Cardiac septum (tissue), 1 donor: ENCODE data around the gene SPINK13. TPM values are rescaled to one million over a fixed set of nuclear protein-coding genes. Genes with fewer than 3 reads are reported as not detected.
"Not testable (repeated sequence)": the region's sequence is repeated elsewhere in the genome, so short reads cannot be mapped to it uniquely, and the experiment has no call there.

ENCODE experiments used
- DNase-seq: peaks from one replicate; pipeline ENCODE4 v3.0.0-alpha.2; 2020; ENCODE audit warnings: low spot score
- intact Hi-C: fragments of 100-400 bp; cut with DNase I; formaldehyde crosslinking; loops from one replicate; pipeline ENCODE4 v1.14.0; 2022
- long read RNA-seq: library from polyadenylated mRNA; unstranded; transcript quantifications from one replicate; pipeline ENCODE4 v2.0.0, GENCODE V29; 2021
- total RNA-seq: library from RNA; stranded (reverse); fragmentation: NEBNext Ultra II Directional; extraction: Animal tissue kit (Norgen Biotek cat#: 25700); gene quantifications from one replicate; pipeline ENCODE4 v1.2.1, GENCODE V29; 2021
- donor health status: DM: no; HTN: no; CAD: no.

The SPINK13 gene, protein sequence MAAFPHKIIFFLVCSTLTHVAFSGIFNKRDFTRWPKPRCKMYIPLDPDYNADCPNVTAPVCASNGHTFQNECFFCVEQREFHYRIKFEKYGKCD
- not detected for total RNA-seq
- long read RNA-seq = 0 reads

DNA sequence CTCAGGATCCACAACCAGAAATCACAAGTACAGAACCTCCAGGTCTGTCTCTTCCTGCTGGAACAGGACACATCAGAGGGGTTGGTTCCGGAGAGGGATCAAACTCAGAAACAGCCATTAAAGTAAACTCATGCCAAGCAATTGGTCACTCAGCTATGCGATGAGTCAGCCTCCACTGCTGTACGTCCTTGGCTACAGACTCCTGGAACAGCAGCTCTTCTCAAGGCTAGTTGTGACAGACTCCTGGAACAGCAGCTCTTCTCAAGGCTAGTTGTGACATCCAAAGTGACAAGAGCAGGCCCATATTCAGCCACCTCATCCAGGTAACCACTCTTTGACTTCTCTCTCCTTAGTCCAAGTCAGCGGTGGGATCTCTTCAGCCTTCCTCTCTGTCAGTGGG, at the start of gene SPINK13:
SPINK13 (plus strand) TSS at position 229 of the 400 bp plus-strand sequence. CDS start 1,279 bp downstream, outside the sequence.
- intact Hi-C loops = no loop called here
- no peak for DNase-seq

GRCh38 chr5:148221508-148221907, 47.1 kb upstream of the SPINK13 start:
- intact Hi-C loops = no loop called here
- no peak for DNase-seq

DNA sequence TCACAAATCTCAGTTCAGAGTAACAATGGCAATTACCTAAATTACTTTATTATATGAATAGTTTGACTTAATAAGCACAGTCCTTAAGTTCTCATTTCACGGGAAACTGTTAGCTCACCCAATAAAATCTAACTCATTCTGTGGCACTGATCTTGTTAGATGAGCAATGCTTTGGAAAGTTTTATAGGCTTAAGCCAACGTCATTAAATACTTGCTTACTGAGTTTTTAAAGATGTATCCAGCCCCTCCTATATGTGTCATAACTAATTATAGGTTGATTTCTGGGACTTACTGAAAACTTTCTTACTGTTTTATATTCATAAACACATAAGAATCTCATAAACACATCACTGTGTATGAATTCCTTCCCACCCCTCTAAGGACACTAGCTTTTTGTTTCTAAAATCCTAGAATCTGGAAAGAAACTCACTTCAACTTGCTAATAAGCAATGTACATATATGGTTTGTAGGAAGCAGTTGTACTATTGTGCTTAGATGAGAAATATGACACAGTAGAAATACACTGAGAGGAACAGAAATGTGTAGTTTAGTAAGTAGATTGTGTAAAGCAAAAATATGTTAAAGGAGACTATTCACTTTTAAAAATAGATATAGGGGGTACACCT, 44.4 kb upstream of the SPINK13 start:
- DNase-seq = no peak
- intact Hi-C loops = no loop called here

GRCh38 chr5:148228392-148228984, 40.1 kb upstream of the SPINK13 start:
- intact Hi-C loops = no loop called here
- DNase-seq = no peak

DNA sequence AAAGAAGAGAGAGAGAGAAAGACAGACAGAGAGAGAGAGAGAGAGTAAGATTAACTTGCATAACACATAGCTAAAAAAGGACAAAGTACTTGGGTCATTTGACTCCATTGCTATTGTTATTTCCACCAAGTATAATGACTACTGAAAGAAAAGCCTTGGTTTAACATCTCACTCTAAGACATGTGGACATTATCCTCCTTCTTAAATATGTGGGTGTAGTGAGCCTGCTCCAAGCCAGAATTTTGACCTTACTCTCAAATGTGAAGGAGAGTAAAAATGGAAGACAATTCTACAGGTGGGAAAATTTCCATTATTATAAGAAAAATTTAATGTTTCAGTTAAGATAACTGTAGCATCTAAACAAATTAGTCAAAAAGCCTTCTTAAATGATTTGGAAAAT, 38.8 kb upstream of the SPINK13 start:
- intact Hi-C loops = no loop called here
- no peak for DNase-seq

GRCh38 chr5:148230240-148230639, 38.4 kb upstream of the SPINK13 start:
- intact Hi-C loops = no loop called here
- no peak for DNase-seq

DNA sequence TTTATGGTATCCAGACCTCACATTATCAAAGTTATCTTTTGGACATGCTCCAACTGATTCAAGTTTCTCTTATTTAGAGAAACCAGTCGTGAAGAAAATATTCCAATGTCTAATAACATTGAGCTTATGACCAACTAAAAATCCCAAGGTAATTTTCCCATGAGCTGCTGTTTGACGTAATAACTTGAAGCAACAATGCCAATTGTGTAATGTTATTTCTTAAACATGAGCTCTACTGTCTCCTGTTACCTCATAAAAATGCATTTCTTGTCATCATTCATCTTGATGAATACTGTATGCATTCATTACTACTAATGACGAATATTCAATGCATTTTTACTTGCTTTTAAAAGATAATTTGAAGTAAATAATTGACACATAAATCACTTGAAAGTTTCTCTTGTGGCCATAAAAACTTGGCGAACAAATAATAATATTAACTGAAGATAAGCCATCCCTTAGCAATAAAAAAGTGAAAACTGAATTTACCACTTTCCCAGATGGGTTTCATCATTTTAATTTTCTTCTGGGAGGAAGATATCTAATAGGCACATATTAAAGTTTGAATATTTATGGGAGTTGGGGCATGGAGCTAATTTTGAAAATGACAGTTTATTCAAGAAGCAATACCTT, 30.7 kb upstream of the SPINK13 start:
- DNase-seq = no peak
- intact Hi-C loops = no loop called here

DNA sequence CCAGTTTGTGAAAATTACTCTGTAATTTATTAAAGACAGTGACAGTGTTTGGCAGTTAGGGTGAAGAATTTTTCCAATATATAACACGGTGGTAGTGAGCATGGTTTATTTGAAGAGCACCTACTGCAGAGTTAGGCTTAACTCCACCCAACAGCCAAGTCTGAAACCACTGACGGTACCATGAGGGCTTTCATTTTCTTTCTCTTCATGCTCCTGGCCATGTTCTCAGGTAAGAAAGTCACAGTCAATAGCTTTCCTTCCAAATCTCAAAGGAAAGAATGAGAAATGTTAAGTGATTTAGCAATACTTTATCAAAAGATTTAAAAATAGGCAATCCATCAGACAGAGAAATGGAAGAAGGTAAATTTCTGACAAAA, 30.2 kb upstream of the SPINK13 start, which contains the start of gene MARCOL:
MARCOL (plus strand) TSS at position 108 of the 377 bp plus-strand sequence; CDS start at position 181, 73 bp downstream.
- intact Hi-C loops = no loop called here
- no peak for DNase-seq

DNA sequence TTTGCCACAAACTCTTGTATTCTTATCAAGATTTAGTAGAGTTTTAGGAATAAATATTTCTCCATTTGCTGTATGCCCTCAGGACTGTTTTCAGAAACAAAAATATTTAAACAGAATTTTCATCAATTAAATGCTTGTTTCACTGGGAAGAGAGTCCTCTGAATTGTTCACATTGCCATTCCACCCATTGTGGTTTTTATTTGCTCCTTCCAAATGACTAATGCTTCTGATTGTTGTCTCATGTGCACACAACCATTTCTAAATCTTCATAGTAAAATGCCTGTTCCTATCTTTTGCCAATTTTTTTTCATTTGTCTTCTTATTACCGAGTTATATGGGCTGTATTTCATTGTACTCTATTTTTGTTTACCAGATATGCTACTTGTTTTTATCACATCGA, 19.7 kb upstream of the SPINK13 start:
- intact Hi-C loops = no loop called here

DNA sequence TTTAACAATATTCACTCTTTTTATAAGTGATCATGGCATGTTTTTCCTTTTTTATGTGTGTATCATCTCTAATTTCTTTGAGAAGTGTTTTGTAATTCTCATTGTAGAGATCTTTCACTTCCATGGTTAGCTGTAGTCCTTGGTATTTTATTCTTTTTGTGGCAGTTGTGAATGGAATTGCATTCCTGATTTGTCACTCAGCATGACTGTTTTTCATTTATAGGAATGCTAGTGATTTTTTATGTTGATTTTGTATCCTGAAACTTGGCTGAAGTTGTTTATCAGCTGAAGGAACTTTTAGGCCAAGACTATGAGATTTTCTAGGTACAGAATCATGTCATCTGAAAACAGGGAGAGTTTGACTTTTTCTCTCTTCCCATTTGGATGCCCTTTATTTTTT, 13.1 kb upstream of the SPINK13 start:
- no peak for DNase-seq
- intact Hi-C loops = no loop called here

More for the DNA sequence above, 19.7 kb upstream of the SPINK13 start:
- DNase-seq = no peak

- DNase-seq = no peak
- intact Hi-C loops = no loop called here
Observed at GRCh38 chr5:148259288-148259687, 9.3 kb upstream of the SPINK13 start.

DNA sequence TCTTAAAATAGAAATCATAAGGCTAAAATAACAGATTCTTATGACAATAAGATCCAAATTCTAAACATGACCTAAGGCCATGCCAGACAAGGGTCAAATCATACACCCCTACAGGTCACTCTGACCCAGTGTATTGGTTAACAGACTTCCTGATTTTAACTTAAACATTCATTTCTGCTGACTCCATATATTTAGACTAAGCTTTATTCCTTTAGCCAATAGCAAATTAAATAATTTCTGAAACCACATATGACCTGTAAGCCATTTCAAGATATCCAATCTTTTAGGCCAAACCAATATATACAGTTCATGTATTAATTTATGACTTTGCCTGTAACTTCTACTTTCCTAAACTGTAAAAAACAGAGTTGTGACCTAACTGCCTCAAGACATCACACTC, 7.4 kb upstream of the SPINK13 start:
- no peak for DNase-seq
- intact Hi-C loops = no loop called here

- intact Hi-C loops = no loop called here
- DNase-seq = no peak
Observed at GRCh38 chr5:148267962-148268361, 632 bp upstream of the SPINK13 start.

GRCh38 chr5:148275129-148275528, 6.5 kb downstream of the SPINK13 start:
- intact Hi-C loops, DNase-seq: not testable (repeated sequence)

DNA sequence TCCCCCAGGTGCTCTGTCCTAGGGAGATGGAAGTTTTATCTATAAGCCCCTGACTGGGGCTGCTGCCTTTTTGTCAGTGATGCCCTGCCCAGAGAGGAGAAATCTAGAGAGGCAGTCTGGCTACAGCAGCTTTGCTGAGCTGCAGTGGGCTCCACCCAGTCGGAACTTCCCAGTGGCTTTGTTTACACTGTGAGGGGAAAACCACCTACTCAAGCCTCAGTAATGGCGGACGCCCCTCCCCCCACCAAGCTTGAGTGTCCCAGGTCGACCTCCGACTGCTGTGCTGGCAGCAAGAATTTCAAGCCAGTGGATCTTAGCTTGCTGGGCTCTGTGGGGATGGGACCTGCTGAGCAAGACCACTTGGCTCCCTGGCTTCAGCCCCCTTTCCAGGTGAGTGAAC, 12.3 kb downstream of the SPINK13 start:
- intact Hi-C loops, DNase-seq: not testable (repeated sequence)

- intact Hi-C loops = not testable (repeated sequence)
Observed at GRCh38 chr5:148281336-148281735, 12.7 kb downstream of the SPINK13 start.

GRCh38 chr5:148290271-148291195, 21.9 kb downstream of the SPINK13 start:
- DNase-seq = no peak
- intact Hi-C loops = loop anchor here (5.0 to 10.0 kb wide), 3 partner anchors 82 to 442 kb away; no protein-coding TSS in a partner anchor

More at GRCh38 chr5:148281336-148281735, 12.7 kb downstream of the SPINK13 start:
- not testable (repeated sequence) for DNase-seq

- intact Hi-C loops = loop anchor here (10.0 kb wide), 1 partner anchor 147 kb away; no protein-coding TSS in a partner anchor
- no peak for DNase-seq
Observed at GRCh38 chr5:148297731-148298130, 29.1 kb downstream of the SPINK13 start.

DNA sequence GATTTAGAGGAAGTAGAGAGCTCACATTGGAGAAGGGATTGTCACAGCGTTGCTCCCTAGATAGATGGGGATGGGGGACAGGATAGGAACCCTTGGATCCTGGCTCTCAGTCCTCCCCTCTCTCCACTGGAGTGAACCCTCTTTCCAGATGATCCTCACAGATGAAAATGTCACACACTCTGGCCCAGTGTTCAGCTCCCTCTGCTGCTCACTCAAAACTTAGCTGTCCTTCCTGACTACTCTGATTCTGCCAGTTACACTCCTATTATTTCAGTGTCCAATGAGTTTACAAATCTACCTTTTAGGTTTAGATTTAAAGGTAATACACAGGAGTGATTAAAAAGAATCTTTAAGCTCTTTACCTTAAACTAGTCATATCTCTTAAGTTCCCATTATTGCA, 37.9 kb downstream of the SPINK13 start:
- DNase-seq = no peak
- intact Hi-C loops = no loop called here
